Fibroblast of mammary gland (primary cell): ENCODE results near the gene MTMR6.

Experiments
- DNase-seq: peaks from one replicate; pipeline ENCODE4 v3.0.0-alpha.2; 2010; ENCODE audit warnings: low read depth
- H3K4me3 ChIP-seq: 2 replicates; pipeline ENCODE4 v1.5.1; 2011; ENCODE audit warnings: low read depth, mild to moderate bottlenecking, low read length, moderate library complexity; ENCODE audit not compliant: control insufficient read depth
- CTCF ChIP-seq: conservative IDR thresholded peaks from 2 replicates; pipeline ENCODE4 v1.5.1; 2011; ENCODE audit warnings: low read depth, low read length, inconsistent platforms; ENCODE audit not compliant: control insufficient read depth, insufficient read depth

MTMR6 gene

GRCh38 chr13:25213715-25214114 is 73.6 kb downstream of the MTMR6 start:
- TF ChIP-seq CTCF: no peak
- H3K4me3 ChIP-seq: no peak overlapping the region
- DNase-seq: no peak

- no peak for TF ChIP-seq CTCF
- DNase-seq: no peak
- H3K4me3 ChIP-seq: no peak overlapping the region
Measured at GRCh38 chr13:25210842-25211569, 76.3 kb downstream of the MTMR6 start.

DNA sequence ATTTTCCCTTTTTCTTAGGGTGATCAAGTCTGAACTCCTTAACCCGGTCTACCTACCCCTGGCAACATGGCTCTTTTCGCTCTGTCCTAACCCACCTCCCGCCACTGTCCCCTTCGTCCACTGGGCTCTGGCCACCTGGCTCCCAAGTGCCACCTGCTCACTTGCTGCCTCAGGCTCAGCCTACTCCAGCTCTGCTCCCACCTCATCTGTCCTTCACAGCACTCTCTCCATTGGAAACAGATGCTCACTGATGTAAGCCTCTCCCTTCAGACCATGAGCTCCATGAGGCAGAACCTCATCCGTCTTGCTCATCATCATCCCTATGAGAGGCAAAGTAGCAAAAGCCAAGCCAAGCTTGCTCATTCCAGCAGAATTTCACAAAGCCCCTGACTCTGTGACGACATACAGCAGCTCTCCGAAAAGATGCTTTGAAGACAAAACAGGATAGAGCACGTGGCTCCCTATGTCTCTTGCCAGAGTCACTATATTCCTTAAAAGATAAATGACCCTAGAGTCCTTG is 79.9 kb downstream of the MTMR6 start:
- peak; percentile 42 for DNase-seq
- no peak overlapping the region for H3K4me3 ChIP-seq
- no peak for TF ChIP-seq CTCF

GRCh38 chr13:25204863-25205262 is 82.4 kb downstream of the MTMR6 start:
- DNase-seq: no peak
- TF ChIP-seq CTCF: no peak
- no peak overlapping the region for H3K4me3 ChIP-seq

DNA sequence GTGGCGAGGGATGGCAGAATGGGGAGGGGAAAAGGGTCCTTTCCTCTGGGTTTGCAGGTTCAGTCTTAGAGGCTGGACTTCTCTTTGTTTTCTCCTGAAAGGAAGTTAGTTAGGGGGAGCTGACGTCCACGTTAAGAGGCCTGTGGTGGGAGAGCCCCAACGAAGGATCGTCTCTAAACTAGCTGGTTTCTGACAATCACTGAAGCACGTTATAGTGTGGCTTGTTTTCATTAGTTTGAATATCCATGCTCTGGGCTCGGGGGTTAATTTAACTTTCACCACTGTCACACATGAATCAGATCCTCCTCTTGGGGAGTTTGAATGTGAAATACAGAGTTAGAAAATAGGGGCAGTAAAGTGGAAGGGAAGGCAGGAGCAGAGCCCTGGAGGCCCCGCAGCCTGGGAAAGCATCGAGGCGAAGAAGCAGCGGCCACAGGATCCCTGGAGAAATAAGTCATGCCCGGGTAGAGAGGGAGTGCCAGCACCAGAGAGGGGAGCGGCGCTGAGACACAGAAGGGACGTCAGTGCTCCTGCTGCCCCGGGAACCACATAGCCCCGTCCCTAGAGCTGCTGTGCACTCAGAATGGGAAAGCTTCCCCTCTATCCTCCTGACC is 84.1 kb downstream of the MTMR6 start:
- no peak for DNase-seq
- TF ChIP-seq CTCF: no peak

GRCh38 chr13:25200783-25201182 is 86.5 kb downstream of the MTMR6 start:
- H3K4me3 ChIP-seq: no peak overlapping the region
- DNase-seq: no peak
- TF ChIP-seq CTCF: no peak

More for the DNA sequence above, 84.1 kb downstream of the MTMR6 start:
- H3K4me3 ChIP-seq: no peak overlapping the region
